Measurements from ENCODE around the gene BTRC.
A peak's percentile ranks its signal among the peaks of the same experiment; 100 is the strongest.
"Not testable (repeated sequence)": the region's sequence is repeated elsewhere in the genome, so short reads cannot be mapped to it uniquely, and the experiment has no call there.

Gene BTRC

GRCh38 chr10:101569622-101570427 lies 215.9 kb downstream of the BTRC start:
- DNase-seq: no peak

DNA sequence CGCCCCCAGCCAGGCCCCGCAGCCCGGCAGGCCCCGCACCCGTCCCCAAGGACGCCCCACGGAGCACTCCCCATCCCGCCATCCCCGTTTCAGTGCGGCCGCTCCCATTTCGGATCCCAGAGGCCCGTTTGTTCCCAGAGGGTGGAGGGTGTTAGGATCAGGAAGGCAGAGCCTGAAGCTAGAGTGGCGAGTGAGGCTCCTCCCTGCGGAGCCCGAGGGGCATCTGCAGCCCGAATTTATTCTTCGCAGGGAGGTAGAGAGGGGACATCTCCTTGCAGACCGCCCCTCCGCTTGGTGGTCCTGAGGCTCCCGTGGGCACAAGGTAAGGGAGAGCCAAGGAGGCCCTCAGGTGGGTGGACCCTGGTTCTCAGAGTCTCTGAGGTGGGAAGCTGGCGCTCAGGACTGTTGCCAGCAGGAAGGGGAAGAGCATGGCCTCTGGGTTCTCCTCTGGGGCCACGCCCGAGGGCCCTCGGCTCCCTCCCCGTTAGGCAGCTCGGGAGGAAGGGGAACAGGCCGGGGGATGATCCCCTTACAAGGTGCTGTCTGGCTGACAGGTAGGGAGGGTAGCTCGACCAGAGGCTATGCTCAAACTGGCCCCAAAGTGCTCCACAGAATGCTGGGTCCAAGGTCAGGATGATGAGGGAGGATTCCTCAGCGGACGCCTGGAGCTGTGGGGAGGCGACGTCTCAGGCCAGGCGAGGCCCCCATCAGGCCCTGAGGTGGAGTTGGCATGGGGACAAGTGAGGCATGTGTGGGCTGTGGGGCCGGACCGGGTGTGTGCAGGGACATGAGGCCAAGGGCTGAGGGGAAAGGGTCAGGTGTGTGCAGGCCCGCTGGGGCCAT lies 216.7 kb downstream of the BTRC start:
- no peak for DNase-seq

DNA sequence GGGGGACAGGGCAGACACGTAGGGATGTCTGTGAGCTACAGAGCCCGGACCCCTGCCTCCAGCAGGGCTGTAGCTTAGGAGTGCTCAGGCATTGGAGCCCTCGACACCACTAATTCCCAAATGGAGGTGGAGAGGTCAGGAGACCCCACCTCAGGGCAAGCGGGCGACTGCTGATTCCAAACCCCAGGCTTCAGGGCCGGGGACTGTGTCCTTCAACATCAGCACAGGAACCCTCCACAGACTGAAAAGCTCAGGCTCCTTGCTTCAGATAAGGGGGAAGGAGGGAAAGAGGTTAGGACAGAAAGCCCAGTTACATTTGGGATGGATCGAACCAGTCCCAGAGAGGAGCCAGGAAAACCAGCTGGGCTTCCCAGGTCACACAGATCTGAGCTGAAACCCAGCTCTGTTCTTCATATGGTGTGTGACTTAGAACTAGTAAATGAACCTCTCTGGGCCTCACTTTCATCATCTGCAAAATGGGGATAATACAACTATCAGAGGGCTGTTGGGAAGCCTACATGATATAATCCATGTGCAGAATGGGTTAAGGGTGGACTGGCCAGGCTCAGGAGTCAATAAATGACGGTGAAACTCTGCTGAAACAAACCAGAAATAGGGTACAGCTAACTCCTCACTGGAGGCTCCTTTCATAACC lies 217.4 kb downstream of the BTRC start:
- DNase-seq: no peak

DNA sequence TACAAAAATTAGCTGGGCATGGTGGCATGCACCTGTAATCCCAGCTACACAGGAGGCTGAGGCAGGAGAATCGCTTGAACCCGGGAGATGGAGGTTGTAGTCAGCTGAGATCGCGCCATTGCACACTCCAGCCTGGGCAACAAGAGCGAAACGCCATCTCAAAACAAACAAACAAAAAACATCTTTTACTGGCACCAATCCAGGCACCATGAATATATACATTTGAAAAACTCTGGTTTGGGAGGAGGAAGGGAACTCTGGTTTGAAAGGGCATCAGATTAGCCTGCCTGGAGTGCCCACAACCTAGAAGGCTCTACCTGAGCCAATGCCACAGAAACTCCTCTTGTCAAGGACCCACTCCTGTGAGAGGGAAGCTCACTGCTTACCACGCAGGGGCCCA lies 218.2 kb downstream of the BTRC start:
- no peak for DNase-seq

- no peak for DNase-seq
Measured at GRCh38 chr10:101572785-101573184, 218.8 kb downstream of the BTRC start.

- DNase-seq: no peak
Measured at GRCh38 chr10:101573885-101574753, 220.2 kb downstream of the BTRC start.

GRCh38 chr10:101575091-101575490 lies 221.1 kb downstream of the BTRC start:
- no peak for DNase-seq

GRCh38 chr10:101575580-101576210 lies 221.7 kb downstream of the BTRC start:
- DNase-seq: no peak

GRCh38 chr10:101576211-101576863 lies 222.4 kb downstream of the BTRC start:
- DNase-seq: no peak

- no peak for DNase-seq
Measured at GRCh38 chr10:101577121-101577871, 223.3 kb downstream of the BTRC start.

GRCh38 chr10:101578192-101578591 lies 224.2 kb downstream of the BTRC start:
- no peak for DNase-seq

- DNase-seq: no peak
Measured at GRCh38 chr10:101578803-101579515, 225.0 kb downstream of the BTRC start.

DNA sequence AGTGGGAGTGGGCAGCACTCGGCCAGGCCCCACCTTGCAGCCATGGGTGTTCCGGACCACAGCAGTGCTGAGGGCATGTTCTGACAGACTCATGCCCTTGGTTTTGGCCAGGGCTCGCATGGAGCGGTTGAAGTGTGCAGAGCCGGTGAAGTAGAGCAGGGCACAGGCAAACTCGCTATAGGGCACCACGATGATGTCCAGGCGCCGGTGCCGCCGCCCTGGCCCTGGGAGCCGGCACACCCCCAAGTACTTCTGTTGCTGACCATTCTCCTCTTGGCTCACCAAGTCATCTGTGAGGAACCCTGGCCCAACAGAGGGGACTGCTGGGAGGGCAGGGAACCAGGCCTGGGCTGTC lies 225.5 kb downstream of the BTRC start:
- DNase-seq: no peak

DNA sequence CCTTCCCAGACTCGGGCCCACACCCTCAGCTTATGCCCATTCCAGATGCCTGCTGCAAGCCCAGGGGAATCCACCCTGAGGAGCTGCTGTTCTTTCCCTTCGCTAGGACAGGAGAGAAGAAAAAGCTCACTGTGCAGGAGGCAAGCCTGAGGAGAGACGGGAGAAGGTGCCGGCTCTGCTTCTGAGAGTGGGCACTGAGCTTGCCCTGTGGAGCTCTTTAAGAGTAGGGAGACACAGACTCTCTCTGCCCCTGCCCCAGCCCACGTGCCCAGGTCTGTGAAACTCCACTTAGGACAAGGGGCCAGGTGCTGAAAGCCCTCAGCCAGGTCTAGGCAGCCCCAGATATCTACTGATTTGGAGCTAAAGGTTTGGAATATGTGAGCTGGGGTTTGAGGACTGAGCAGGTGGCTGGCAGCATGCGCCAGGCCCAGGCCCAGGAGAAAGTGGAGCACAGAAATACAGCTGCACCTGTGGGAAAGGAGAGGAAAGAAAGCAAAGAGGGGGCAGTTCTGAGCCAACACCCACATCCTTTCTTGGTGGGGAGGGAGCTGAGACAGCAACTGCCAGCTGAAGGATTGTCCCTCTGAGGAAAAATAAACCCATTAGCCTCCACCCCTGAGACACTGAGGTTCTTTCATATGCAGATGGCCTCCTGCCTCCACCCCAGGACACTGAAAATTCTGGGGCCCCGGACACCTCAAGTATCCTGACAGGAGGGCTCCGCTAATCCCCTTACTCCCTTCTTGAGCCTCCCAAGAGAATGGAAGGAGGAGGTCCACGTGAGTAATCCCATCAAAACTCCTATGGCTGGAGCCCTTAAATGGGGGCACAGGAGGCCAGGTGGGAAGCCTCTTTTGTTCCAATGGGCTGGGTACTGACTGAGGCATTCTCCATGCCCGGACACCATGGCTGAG lies 226.8 kb downstream of the BTRC start:
- DNase-seq: no peak

DNA sequence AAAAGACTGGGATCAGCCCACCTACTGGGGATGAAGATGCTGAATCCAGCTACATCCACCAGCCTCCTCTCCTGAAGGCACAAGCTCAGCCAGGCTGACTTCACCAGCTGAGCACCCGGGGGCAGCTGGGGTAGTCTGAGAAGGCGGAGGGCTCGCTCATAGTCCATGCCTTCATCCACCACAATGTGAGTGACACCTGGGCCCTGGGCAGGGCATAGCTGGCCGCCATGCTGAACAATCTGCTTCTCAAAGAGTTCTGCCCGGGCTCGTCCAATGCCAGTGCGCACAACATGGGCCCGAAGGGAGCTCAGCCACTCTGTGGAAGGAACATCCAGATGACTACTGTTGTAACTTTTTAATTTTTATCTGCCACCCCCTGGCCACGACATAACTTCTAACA lies 231.9 kb downstream of the BTRC start:
- no peak for DNase-seq

DNA sequence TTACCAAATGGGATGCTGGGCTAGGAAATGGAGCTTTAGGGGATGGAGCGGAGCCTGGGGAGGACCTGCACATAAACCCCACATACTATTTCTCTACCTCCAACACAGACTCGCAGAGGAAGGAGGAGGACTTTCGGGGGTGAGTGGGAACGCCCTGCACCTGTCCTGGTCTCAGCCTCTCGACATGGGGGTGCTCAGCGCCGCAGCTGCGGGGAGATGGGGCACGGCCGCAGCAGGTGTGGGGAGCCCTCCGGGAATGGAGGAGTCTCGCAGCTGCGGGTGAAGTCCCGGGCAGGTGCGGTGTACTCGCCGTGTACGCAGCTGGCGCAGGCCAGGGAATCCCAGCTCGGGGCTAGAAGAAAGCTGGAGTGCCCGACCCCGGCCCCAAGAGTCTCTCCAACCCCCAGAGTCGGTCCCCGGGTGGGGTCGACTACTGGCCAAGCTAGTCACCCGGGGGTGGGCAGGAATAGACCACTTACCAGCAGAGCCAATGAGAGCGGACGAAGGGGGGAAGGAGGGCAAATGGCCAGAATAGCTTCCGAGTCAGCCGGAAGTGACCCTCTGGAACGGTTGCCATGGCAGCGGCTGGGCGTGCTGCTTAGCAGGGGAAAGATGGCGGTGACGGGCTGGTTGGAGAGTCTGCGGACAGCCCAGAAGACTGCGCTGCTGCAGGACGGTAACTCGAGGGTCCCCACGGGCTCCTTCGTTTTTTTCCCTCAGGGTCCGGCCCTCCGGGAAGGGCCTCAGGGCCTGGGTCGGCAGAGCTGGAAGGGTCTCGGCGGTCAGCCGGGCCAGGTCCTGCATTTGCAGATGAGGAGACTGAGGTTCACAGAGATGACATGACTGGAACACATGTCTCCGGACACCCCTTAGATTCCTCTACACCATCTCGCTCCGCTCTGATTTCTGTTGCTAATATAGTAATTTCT lies 234.0 kb downstream of the BTRC start, which contains the start of the genes DPCD and POLL:
DPCD (plus strand) TSS at position 597 of the 929 bp plus-strand sequence; CDS start at position 613, 16 bp downstream.
POLL (minus strand) TSS at position 533 of the 929 bp plus-strand sequence. CDS start 897 bp downstream, outside the sequence.
- DNase-seq: peak; percentile 28

DNA sequence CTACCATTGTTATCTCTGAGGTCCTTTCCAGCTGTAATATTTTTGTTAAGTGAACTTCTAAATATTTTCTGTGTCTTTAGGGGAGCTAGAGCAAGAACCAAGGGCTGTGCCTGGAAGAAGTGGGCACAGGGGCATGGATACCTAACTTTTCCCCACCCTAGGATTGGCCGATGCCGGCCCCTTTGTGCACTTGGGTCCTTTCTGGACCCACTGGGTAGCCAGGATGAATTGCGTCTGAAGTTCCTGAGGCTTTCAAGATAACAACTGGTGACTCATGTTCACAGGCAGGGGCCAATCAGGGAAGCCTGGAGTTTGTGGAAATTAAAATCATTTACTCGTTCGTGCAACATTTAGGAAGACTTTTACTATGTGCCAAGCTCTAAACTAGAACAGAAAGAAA lies 234.9 kb downstream of the BTRC start:
- no peak for DNase-seq

GRCh38 chr10:101593331-101593730 lies 239.4 kb downstream of the BTRC start:
- DNase-seq: not testable (repeated sequence)
